NB4 (cell line): ENCODE data around the gene MSH3.

Experiments used
- DNase-seq: peaks from one replicate; pipeline ENCODE4 v3.0.0; 2010; ENCODE audit warnings: low read depth
- H3K4me3 ChIP-seq: one replicate; pipeline ENCODE4 v1.5.1; 2011; ENCODE audit warnings: mild to moderate bottlenecking, low read depth, low read length, moderate library complexity
- MYC ChIP-seq: IDR thresholded peaks from 2 replicates; pipeline ENCODE4 v1.6.1; 2011; ENCODE audit warnings: low read depth, low read length
- POLR2A ChIP-seq: IDR thresholded peaks from 2 replicates; pipeline ENCODE4 v1.6.1; 2011; ENCODE audit warnings: mild to moderate bottlenecking; ENCODE audit not compliant: insufficient read length; ENCODE audit errors: extremely low read depth
- TF ChIP-seq, protein P1 (sequence below): IDR thresholded peaks from one replicate; pipeline ENCODE4 v1.5.1; 2012; ENCODE audit warnings: low read depth, low read length
- TF ChIP-seq, protein P2 (sequence below): IDR thresholded peaks from 2 replicates; pipeline ENCODE4 v1.6.1; 2011; ENCODE audit warnings: low read depth, low read length

Gene MSH3

DNA sequence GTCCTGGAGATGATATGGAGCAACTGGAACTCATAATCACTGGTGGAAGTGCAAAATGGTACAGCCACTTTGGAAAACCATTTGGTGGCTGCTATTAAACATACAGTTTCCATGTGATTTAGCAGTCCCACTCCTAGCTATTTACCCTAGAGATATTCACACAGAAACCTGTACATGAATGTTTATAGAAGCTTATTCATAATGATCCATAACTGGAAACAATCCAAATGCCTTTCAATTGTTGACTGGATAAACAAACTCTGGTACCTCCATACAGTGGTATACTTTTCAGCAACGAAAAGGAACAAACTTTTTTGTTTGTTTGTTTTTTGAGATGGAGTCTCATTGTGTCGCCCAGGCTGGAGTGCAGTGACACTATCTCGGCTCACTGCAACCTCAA, 258.0 kb downstream of the MSH3 start:
- no peak overlapping the region for H3K4me3 ChIP-seq
- no peak for DNase-seq
- no peak for TF ChIP-seq POLR2A
- TF ChIP-seq, protein P1, sequence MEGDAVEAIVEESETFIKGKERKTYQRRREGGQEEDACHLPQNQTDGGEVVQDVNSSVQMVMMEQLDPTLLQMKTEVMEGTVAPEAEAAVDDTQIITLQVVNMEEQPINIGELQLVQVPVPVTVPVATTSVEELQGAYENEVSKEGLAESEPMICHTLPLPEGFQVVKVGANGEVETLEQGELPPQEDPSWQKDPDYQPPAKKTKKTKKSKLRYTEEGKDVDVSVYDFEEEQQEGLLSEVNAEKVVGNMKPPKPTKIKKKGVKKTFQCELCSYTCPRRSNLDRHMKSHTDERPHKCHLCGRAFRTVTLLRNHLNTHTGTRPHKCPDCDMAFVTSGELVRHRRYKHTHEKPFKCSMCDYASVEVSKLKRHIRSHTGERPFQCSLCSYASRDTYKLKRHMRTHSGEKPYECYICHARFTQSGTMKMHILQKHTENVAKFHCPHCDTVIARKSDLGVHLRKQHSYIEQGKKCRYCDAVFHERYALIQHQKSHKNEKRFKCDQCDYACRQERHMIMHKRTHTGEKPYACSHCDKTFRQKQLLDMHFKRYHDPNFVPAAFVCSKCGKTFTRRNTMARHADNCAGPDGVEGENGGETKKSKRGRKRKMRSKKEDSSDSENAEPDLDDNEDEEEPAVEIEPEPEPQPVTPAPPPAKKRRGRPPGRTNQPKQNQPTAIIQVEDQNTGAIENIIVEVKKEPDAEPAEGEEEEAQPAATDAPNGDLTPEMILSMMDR = no peak
- TF ChIP-seq MYC = no peak
- TF ChIP-seq, protein P2, sequence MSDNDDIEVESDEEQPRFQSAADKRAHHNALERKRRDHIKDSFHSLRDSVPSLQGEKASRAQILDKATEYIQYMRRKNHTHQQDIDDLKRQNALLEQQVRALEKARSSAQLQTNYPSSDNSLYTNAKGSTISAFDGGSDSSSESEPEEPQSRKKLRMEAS = no peak

DNA sequence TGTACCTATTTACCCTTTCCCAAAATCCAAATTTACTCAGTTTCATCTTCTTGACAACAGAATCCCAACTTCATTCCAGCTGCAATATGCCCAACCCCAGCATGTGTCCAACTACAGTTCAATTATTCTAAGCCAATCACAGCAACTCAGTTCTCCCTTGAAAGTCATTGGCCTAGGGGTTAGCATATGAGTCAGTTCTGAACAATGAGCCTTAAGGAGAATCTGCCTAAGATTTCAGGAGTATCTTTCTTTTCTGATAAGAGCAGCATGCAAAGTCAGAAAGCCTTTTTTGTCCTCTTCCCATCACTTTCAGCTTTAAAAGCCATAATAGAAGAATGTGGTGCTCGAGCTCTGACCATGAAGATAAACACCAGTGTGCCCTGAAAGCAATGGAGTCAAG, 261.3 kb downstream of the MSH3 start:
- TF ChIP-seq MYC (no peak), POLR2A (no peak)
- TF ChIP-seq, protein P1 = no peak
- TF ChIP-seq, protein P2 = no peak
- DNase-seq = no peak
- H3K4me3 ChIP-seq = no peak overlapping the region

DNA sequence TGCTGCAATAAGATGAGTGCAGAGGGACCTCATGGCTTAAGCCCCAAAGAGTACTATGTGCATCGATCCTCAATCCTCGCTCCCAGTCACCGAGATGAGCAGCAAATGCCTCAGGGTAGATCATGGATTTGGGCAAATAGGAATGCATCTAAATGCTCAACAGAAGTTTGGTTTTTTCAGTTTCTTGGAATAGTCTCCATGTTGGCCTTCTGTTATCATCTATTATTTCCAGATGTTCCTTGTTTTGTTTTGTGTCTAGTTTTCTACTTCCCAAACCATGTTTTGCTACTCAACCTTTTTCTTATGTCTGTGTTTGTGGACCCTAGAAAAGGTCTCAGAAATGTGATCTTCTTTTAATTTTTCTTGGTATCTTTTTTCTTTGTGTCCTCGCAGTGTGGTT, 262.2 kb downstream of the MSH3 start:
- TF ChIP-seq, protein P1 = no peak
- TF ChIP-seq, protein P2 = no peak
- TF ChIP-seq POLR2A (no peak), MYC (no peak)
- DNase-seq = no peak
- no peak overlapping the region for H3K4me3 ChIP-seq

DNA sequence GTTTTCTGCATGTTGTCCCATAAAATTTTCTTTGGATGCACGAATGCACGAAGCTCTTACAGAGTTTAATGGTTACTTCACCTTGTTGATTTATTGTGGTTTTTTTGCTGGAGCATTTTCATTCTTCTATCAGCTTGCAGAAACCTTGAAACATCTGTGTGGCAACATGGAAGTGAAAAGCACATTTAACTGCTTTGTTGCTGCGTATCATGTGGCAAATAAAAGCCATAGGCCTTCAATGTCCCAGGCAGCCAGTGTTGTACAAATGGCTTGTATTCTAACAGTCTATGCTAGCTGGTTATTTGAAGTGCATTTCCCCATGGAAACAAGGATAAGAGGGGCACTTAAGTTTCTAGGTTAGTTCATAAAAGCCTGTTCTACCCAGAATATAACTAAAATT, 263.2 kb downstream of the MSH3 start:
- DNase-seq = no peak
- TF ChIP-seq POLR2A = no peak
- TF ChIP-seq MYC = no peak
- TF ChIP-seq, protein P1 = no peak
- TF ChIP-seq, protein P2 = no peak
- no peak overlapping the region for H3K4me3 ChIP-seq

DNA sequence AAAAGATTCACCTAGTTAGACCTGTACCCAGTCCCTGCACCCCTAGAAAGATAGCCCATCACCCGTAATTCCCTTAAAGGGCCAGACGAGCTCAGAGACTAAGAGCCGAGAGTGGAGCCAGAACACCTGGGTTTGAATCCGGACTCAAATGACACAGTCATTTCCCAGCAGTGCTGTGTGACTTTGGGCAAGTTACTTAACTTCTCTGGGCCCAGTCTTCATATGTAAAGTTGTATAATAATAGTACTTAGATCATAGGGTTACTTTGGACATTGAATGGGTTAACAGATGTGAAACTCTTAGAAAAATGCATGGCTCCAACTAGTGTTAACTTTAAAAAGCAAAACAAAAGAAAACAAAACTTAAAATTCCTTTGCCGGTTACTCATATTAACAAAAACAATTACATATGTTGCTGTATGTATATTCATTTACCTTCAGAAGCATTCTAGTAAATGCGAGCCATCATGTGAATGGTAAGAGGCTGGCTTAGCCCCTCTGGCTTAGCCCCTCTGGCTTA, 265.3 kb downstream of the MSH3 start:
- TF ChIP-seq POLR2A (no peak), MYC (no peak)
- TF ChIP-seq, protein P1 = no peak
- TF ChIP-seq, protein P2 = no peak
- H3K4me3 ChIP-seq = no peak overlapping the region
- DNase-seq = no peak
